MCF 10A (cell line): ENCODE measurements around the gene CCDC197. TPM values are rescaled to one million over a fixed set of nuclear protein-coding genes. Genes with fewer than 3 reads are reported as not detected.

Experiments
- BruUV-seq: library from RNA; stranded (reverse); fragments of 400-500 nt; replicated peaks from 2 replicates; lab custom pipeline; 2021; lab: Mats Ljungman, UMichigan
- CTCF ChIA-PET: fragments of 300-600 bp; sonication (Branson Sonifier 250); formaldehyde crosslinking; extraction: SDS; loops from one replicate; lab custom pipeline; 2021; ENCODE audit warnings: antibody characterized with exemption, inconsistent platforms; lab: Yijun Ruan, JAX
- POLR2A ChIA-PET: fragments of 300-600, 350-650 bp; sonication (Branson Sonifier 250); formaldehyde crosslinking; extraction: SDS; loops from one replicate; lab custom pipeline; 2020; ENCODE audit warnings: antibody characterized with exemption, inconsistent platforms; lab: Yijun Ruan, JAX
- DNase-seq: peaks from one replicate; pipeline ENCODE4 v3.0.0-alpha.2; 2018; ENCODE audit not compliant: unreplicated experiment
- H3K27ac Mint-ChIP-seq: one replicate; pipeline ENCODE4 v1.8.0; 2022; ENCODE audit warnings: mild to moderate bottlenecking, low read depth, mixed read lengths; ENCODE audit not compliant: unreplicated experiment
- H3K27me3 Mint-ChIP-seq: one replicate; pipeline ENCODE4 v1.8.0; 2022; ENCODE audit warnings: mixed read lengths; ENCODE audit not compliant: insufficient read depth, unreplicated experiment
- H3K36me3 Mint-ChIP-seq: one replicate; pipeline ENCODE4 v1.8.0; 2022; ENCODE audit warnings: mild to moderate bottlenecking, moderate library complexity, mixed read lengths; ENCODE audit not compliant: insufficient read depth, unreplicated experiment
- H3K4me1 Mint-ChIP-seq: one replicate; pipeline ENCODE4 v1.8.0; 2022; ENCODE audit warnings: mixed read lengths; ENCODE audit not compliant: insufficient read depth, unreplicated experiment
- H3K4me3 Mint-ChIP-seq: one replicate; pipeline ENCODE4 v1.8.0; 2022; ENCODE audit warnings: mild to moderate bottlenecking, moderate library complexity, mixed read lengths; ENCODE audit not compliant: unreplicated experiment
- H3K9me3 Mint-ChIP-seq: one replicate; pipeline ENCODE4 v1.8.0; 2022; ENCODE audit warnings: mixed read lengths; ENCODE audit not compliant: unreplicated experiment
- intact Hi-C: fragments of 100-400 bp; cut with micrococcal nuclease; formaldehyde crosslinking; loops from 2 replicates; pipeline ENCODE4 v1.14.1; 2022
- total RNA-seq: library from RNA; stranded (reverse); gene quantifications from 2 replicates; pipeline ENCODE4 v1.2.3, GENCODE V29; 2022
- TF ChIP-seq, protein P1 (sequence below): fragments of 200-600 bp; IDR thresholded peaks from one replicate; pipeline ENCODE4 v1.8.0; 2022; ENCODE audit warnings: antibody characterized with exemption, mild to moderate bottlenecking; ENCODE audit not compliant: unreplicated experiment

The CCDC197 gene
- total RNA-seq, 1 experiment from 2014 or later: not detected

DNA sequence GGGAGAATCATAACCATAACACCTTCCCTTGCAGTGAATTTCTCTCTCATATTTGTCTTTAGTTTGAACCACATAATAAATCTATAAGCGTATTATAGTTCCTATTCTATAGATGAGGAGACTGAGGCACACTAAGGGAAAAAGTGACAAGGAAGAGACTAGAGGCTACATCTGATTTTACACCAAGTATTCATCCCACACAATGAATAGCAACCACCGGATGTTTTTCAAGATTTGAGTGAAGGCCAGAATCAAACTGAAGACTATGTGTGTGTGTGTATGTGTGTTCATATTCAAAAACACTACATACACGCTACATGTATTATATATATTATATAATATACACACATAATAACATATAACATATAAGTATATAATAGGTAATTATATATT lies 25.5 kb upstream of the CCDC197 start:
- Mint-ChIP-seq H3K36me3 (no peaks in the 10 kb centered on the region), H3K4me3 (no peak overlapping the region), H3K27me3 (peaks cover 15% of the 10 kb centered on the region), H3K9me3 (no peaks in the 10 kb centered on the region), H3K27ac (no peak overlapping the region), H3K4me1 (no peaks in the 10 kb centered on the region)
- DNase-seq: no peak
- POLR2A ChIA-PET: no interaction called here
- intact Hi-C loops: no loop called here
- BruUV-seq: no TSS peak
- TF ChIP-seq, protein P1, sequence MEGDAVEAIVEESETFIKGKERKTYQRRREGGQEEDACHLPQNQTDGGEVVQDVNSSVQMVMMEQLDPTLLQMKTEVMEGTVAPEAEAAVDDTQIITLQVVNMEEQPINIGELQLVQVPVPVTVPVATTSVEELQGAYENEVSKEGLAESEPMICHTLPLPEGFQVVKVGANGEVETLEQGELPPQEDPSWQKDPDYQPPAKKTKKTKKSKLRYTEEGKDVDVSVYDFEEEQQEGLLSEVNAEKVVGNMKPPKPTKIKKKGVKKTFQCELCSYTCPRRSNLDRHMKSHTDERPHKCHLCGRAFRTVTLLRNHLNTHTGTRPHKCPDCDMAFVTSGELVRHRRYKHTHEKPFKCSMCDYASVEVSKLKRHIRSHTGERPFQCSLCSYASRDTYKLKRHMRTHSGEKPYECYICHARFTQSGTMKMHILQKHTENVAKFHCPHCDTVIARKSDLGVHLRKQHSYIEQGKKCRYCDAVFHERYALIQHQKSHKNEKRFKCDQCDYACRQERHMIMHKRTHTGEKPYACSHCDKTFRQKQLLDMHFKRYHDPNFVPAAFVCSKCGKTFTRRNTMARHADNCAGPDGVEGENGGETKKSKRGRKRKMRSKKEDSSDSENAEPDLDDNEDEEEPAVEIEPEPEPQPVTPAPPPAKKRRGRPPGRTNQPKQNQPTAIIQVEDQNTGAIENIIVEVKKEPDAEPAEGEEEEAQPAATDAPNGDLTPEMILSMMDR: no peak
- CTCF ChIA-PET: no interaction called here

DNA sequence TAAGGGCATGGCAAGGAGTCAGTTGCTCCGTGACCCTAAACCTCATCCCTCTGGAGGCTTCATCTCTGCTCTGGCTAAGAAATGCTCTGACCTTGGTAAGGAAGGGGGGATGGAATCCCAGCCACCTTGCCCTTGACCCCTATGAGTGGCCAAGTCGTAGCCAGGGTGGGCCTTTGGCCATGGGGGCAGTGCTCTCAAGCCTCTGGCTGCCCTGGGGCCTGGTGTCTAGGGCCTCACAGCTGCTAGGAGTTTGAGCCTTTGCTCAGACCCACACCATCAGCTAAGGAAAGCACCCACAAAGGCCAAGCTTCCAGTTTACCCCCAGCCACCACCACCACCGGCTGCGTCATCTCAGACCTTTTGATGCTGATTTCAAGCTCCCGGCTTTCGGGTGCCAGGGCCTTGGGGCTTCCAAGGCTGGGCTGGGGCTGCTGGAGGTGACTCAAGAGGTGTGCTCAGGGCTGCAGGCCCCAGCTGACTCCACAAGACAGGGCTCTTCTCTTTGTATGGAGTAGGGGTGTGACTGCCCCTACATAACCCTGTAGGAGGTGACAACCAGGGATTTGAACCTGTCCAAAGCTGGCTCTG lies 24.4 kb upstream of the CCDC197 start:
- H3K27ac Mint-ChIP-seq: no peak overlapping the region
- TF ChIP-seq, protein P1: no peak
- H3K4me1 Mint-ChIP-seq: no peaks in the 10 kb centered on the region
- H3K27me3 Mint-ChIP-seq: peaks cover 23% of the 10 kb centered on the region
- no peak for DNase-seq
- no TSS peak for BruUV-seq
- H3K4me3 Mint-ChIP-seq: no peak overlapping the region
- H3K36me3 Mint-ChIP-seq: no peaks in the 10 kb centered on the region
- POLR2A ChIA-PET: no interaction called here
- CTCF ChIA-PET: no interaction called here
- no peaks in the 10 kb centered on the region for H3K9me3 Mint-ChIP-seq
- intact Hi-C loops: no loop called here

DNA sequence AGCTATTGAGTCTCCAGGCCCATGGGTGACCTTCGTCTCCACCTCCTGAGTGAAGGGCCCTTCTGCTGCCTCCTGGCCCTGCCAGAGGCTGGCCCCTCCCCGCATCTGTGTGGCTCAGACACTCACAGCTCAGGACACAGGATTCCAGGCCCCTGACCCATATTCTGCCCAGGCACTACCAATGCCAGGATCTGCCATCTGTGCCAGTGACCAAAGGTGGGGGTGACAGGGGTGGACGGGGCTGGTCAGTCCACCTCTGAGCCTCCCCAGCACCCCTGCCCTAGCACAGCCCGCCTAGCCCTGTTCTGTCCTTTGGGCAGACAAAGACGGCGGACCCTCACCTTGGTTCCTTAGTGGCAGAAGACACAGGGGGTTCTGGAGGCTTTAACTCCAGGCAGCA lies 23.5 kb upstream of the CCDC197 start:
- Mint-ChIP-seq H3K4me1 (no peaks in the 10 kb centered on the region), H3K27me3 (peaks cover 23% of the 10 kb centered on the region), H3K27ac (no peak overlapping the region), H3K4me3 (no peak overlapping the region), H3K9me3 (no peaks in the 10 kb centered on the region), H3K36me3 (no peaks in the 10 kb centered on the region)
- TF ChIP-seq, protein P1: no peak
- no peak for DNase-seq
- ChIA-PET POLR2A (no interaction called here), CTCF (no interaction called here)
- BruUV-seq: no TSS peak
- intact Hi-C loops: no loop called here

DNA sequence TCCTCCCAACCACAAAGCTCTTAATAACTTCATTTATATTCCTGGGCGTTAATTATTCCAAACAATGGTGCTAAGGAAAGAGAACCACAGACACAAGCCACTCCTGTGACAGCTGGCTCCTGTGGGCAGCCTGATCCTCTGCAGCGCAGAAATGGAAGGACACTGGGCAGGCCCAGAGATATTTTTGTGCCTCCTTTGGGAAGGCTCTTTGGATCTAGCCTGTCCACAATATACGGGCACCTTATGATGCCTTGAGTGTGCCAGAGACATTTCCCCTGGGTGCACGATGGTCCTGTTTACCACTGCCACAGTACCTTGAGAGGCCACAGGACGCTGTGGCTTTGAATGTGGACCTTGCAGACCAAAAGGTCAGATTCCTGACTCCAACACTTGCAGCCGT lies 22.8 kb upstream of the CCDC197 start:
- POLR2A ChIA-PET: no interaction called here
- H3K4me1 Mint-ChIP-seq: no peaks in the 10 kb centered on the region
- H3K27ac Mint-ChIP-seq: no peak overlapping the region
- TF ChIP-seq, protein P1: no peak
- DNase-seq: no peak
- intact Hi-C loops: no loop called here
- H3K4me3 Mint-ChIP-seq: no peak overlapping the region
- CTCF ChIA-PET: no interaction called here
- no peaks in the 10 kb centered on the region for H3K9me3 Mint-ChIP-seq
- no peaks in the 10 kb centered on the region for H3K36me3 Mint-ChIP-seq
- H3K27me3 Mint-ChIP-seq: peaks cover 23% of the 10 kb centered on the region
- no TSS peak for BruUV-seq
